SK-N-SH (cell line): ENCODE measurements around the gene TMOD3. TPM values are rescaled to one million over a fixed set of nuclear protein-coding genes. Genes with fewer than 3 reads are reported as not detected.
A peak's percentile ranks its signal among the peaks of the same experiment; 100 is the strongest.

Experiments used
- CTCF ChIA-PET: fragments of 300-600, 350-600 bp; formaldehyde crosslinking; extraction: SDS; loops from one replicate; lab custom pipeline; 2021; lab: Yijun Ruan, JAX
- POLR2A ChIA-PET: fragments of 350-600 bp; sonication (Branson Sonifier 250); formaldehyde crosslinking; extraction: SDS; loops from one replicate; lab custom pipeline; 2020; ENCODE audit warnings: antibody characterized with exemption, inconsistent platforms; lab: Yijun Ruan, JAX
- DNase-seq: peaks from one replicate; pipeline ENCODE4 v3.0.0; 2012
- H2AFZ ChIP-seq: fragments of 200-600 bp; sonication (generic); 2 replicates; pipeline ENCODE4 v1.8.1; 2016; ENCODE audit warnings: antibody characterized with exemption, mild to moderate bottlenecking, low read depth
- H3F3A ChIP-seq: fragments of 200-600 bp; sonication (generic); replicated peaks from 2 replicates; pipeline ENCODE3; 2016; ENCODE audit warnings: antibody characterized with exemption, mild to moderate bottlenecking; ENCODE audit not compliant: insufficient read depth
- H3K27ac ChIP-seq, 2 experiments: fragments of 200-500 bp in 1 of 2; fragments of 200-600 bp in 1 of 2; sonication (Bioruptor generic) in 1 of 2; sonication (generic), shearing (Covaris generic) in 1 of 2; 2 replicates each; pipeline versions ENCODE4 v1.5.1 to v1.6.1; 2014 to 2016; ENCODE audit warnings: low read depth in 2 of 2, inconsistent platforms in 1 of 2, low read length in 1 of 2, mild to moderate bottlenecking in 1 of 2, mixed read lengths in 1 of 2
- H3K27me3 ChIP-seq: fragments of 200-600 bp; sonication (generic), shearing (Covaris generic); 2 replicates; pipeline ENCODE4 v1.6.1; 2016; ENCODE audit warnings: mixed run types; ENCODE audit not compliant: insufficient read depth
- H3K36me3 ChIP-seq, 2 experiments: fragments of 200-500 bp in 1 of 2; fragments of 200-600 bp in 1 of 2; sonication (Bioruptor generic) in 1 of 2; sonication (generic) in 1 of 2; replicated peaks in 1 of 2; 2 replicates each; pipeline versions ENCODE3 to v1.5.1; 2014 to 2016; ENCODE audit warnings: low read length in 1 of 2, mild to moderate bottlenecking in 1 of 2; ENCODE audit not compliant: insufficient read depth in 2 of 2, control insufficient read depth in 1 of 2
- H3K4me1 ChIP-seq, 2 experiments: fragments of 200-500 bp in 1 of 2; fragments of 200-600 bp in 1 of 2; sonication (Bioruptor generic) in 1 of 2; sonication (generic), shearing (Covaris generic) in 1 of 2; 2 replicates each; pipeline versions ENCODE4 v1.5.1 to v1.6.1; 2014 to 2016; ENCODE audit warnings: low read depth in 1 of 2, low read length in 1 of 2, mixed run types in 1 of 2; ENCODE audit not compliant: insufficient read depth in 2 of 2, control insufficient read depth in 1 of 2
- H3K4me2 ChIP-seq: fragments of 200-600 bp; sonication (generic), shearing (Covaris generic); 2 replicates; pipeline ENCODE4 v1.6.1; 2017; ENCODE audit warnings: mixed run types
- H3K4me3 ChIP-seq, 2 experiments: fragments of 200-500 bp in 1 of 2; fragments of 200-600 bp in 1 of 2; sonication (Bioruptor generic) in 1 of 2; sonication (generic), shearing (Covaris generic) in 1 of 2; 2 replicates each; pipeline versions ENCODE4 v1.5.1 to v1.8.1; 2014 to 2016; ENCODE audit warnings: low read depth in 2 of 2, inconsistent platforms in 1 of 2, low read length in 1 of 2, mild to moderate bottlenecking in 1 of 2, mixed read lengths in 1 of 2, moderate library complexity in 1 of 2
- H3K79me2 ChIP-seq: fragments of 200-600 bp; sonication (generic); 2 replicates; pipeline ENCODE4 v1.8.1; 2017; ENCODE audit warnings: mild to moderate bottlenecking; ENCODE audit not compliant: insufficient read depth
- H3K9ac ChIP-seq: fragments of 200-600 bp; sonication (generic); 2 replicates; pipeline ENCODE4 v1.6.1; 2017; ENCODE audit warnings: mixed run types
- H3K9me2 ChIP-seq: fragments of 200-600 bp; sonication (generic); 2 replicates; pipeline ENCODE4 v1.6.1; 2017; ENCODE audit warnings: mixed run types
- H3K9me3 ChIP-seq: fragments of 200-600 bp; sonication (generic); 2 replicates; pipeline ENCODE4 v1.6.1; 2017; ENCODE audit warnings: mixed run types, mild to moderate bottlenecking, moderate library complexity
- H4K20me1 ChIP-seq: fragments of 200-600 bp; sonication (generic); 2 replicates; pipeline ENCODE4 v1.6.1; 2017; ENCODE audit warnings: mild to moderate bottlenecking, mixed run types; ENCODE audit not compliant: insufficient read depth
- CHD2 ChIP-seq: fragments of 150-350 bp; IDR thresholded peaks from 2 replicates; pipeline ENCODE4 v1.6.1; 2018; ENCODE audit warnings: low read length; ENCODE audit not compliant: partially characterized antibody
- CTCF ChIP-seq: fragments of 200-600 bp; sonication (generic); IDR thresholded peaks from 2 replicates; pipeline ENCODE4 v1.6.1; 2017; ENCODE audit warnings: antibody characterized with exemption, mild to moderate bottlenecking, moderate library complexity
- ELF1 ChIP-seq: IDR thresholded peaks from 2 replicates; pipeline ENCODE4 v1.4.0; 2012
- EP300 ChIP-seq, 2 experiments: IDR thresholded peaks; 2 replicates each; pipeline versions ENCODE4 v1.4.0 to v1.6.1; 2012; ENCODE audit warnings: borderline replicate concordance in 1 of 2, low read depth in 1 of 2, low read length in 1 of 2
- EZH2phosphoT487 ChIP-seq: fragments of 200-600 bp; sonication (generic); IDR thresholded peaks from 2 replicates; pipeline ENCODE4 v1.6.1; 2017; ENCODE audit warnings: low read depth, mixed run types, mild to moderate bottlenecking, antibody characterized with exemption, moderate library complexity, borderline replicate concordance
- FOSL2 ChIP-seq: IDR thresholded peaks from 2 replicates; pipeline ENCODE4 v1.4.0; 2012; ENCODE audit warnings: low read depth, mild to moderate bottlenecking, moderate library complexity, borderline replicate concordance
- FOXJ3 ChIP-seq: sonication (generic); formaldehyde crosslinking; IDR thresholded peaks from 2 replicates; pipeline ENCODE4 v1.5.1; 2020; ENCODE audit warnings: mild to moderate bottlenecking, missing genetic modification reagents
- FOXM1 ChIP-seq: IDR thresholded peaks from 2 replicates; pipeline ENCODE4 v1.4.0; 2012; ENCODE audit warnings: low read depth, mild to moderate bottlenecking
- GABPA ChIP-seq: IDR thresholded peaks from 2 replicates; pipeline ENCODE4 v1.4.0; 2012; ENCODE audit warnings: low read depth, mild to moderate bottlenecking
- GATA2 ChIP-seq: sonication (generic); formaldehyde crosslinking; IDR thresholded peaks from 2 replicates; pipeline ENCODE4 v1.5.0; 2020; ENCODE audit warnings: mild to moderate bottlenecking, missing genetic modification reagents
- IRF3 ChIP-seq: fragments of 150-350 bp; IDR thresholded peaks from 2 replicates; pipeline ENCODE4 v1.6.1; 2016; ENCODE audit warnings: mild to moderate bottlenecking, low read depth, low read length
- JUND ChIP-seq: IDR thresholded peaks from 2 replicates; pipeline ENCODE4 v1.4.0; 2012
- MAX ChIP-seq: IDR thresholded peaks from 2 replicates; pipeline ENCODE4 v1.4.0; 2012; ENCODE audit warnings: low read depth
- MEF2A ChIP-seq: IDR thresholded peaks from 2 replicates; pipeline ENCODE4 v1.4.0; 2012; ENCODE audit warnings: low read depth, borderline replicate concordance
- MXI1 ChIP-seq: IDR thresholded peaks from 2 replicates; pipeline ENCODE4 v1.6.1; 2012; ENCODE audit warnings: mild to moderate bottlenecking, low read depth, low read length, improper control_type of control experiment
- NFIC ChIP-seq: IDR thresholded peaks from 2 replicates; pipeline ENCODE4 v1.4.0; 2012; ENCODE audit warnings: borderline replicate concordance
- NRF1 ChIP-seq: IDR thresholded peaks from 2 replicates; pipeline ENCODE4 v1.6.1; 2012; ENCODE audit warnings: low read depth, mild to moderate bottlenecking, low read length
- RCOR1 ChIP-seq: fragments of 150-350 bp; IDR thresholded peaks from 2 replicates; pipeline ENCODE4 v1.6.1; 2017; ENCODE audit warnings: antibody characterized with exemption, low read length
- REST ChIP-seq: IDR thresholded peaks from 2 replicates; pipeline ENCODE4 v1.6.1; 2012; ENCODE audit warnings: mild to moderate bottlenecking, low read depth, low read length, moderate library complexity
- RFX5 ChIP-seq: IDR thresholded peaks from 2 replicates; pipeline ENCODE4 v1.6.1; 2012; ENCODE audit warnings: mild to moderate bottlenecking, improper control_type of control experiment, low read length
- SIN3A ChIP-seq: IDR thresholded peaks from 2 replicates; pipeline ENCODE4 v1.6.1; 2012; ENCODE audit warnings: low read depth, mild to moderate bottlenecking, low read length, moderate library complexity, borderline replicate concordance
- SMC3 ChIP-seq: IDR thresholded peaks from 2 replicates; pipeline ENCODE4 v1.6.1; 2012; ENCODE audit warnings: low read depth, low read length, improper control_type of control experiment
- TAF1 ChIP-seq: IDR thresholded peaks from 2 replicates; pipeline ENCODE4 v1.6.1; 2012; ENCODE audit warnings: low read depth, mild to moderate bottlenecking, low read length, moderate library complexity, borderline replicate concordance
- USF1 ChIP-seq: IDR thresholded peaks from 2 replicates; pipeline ENCODE4 v1.4.0; 2012; ENCODE audit warnings: low read depth, borderline replicate concordance
- YY1 ChIP-seq: IDR thresholded peaks from 2 replicates; pipeline ENCODE4 v1.4.0; 2012; ENCODE audit warnings: low read depth, mild to moderate bottlenecking
- ZBTB33 ChIP-seq: IDR thresholded peaks from 2 replicates; pipeline ENCODE4 v1.4.0; 2012; ENCODE audit warnings: low read depth, borderline replicate concordance
- WGBS: methylation state at CpG from one replicate; pipeline ENCODE4 v1.1.6; 2017; ENCODE audit warnings: low lambda C conversion rate; 5-methylcytosine and 5-hydroxymethylcytosine counted together
- polyA plus RNA-seq, 3 experiments: library from polyadenylated mRNA; depleted of rRNA; stranded (reverse); fragments of >200 nt; gene quantifications; 2 replicates each; pipeline ENCODE4 v1.2.3, GENCODE V29; 2012

The TMOD3 gene
- polyA plus RNA-seq, 1 of the 3 experiments (the other 2 are of a cell fraction), result 6.0 TPM

GRCh38 chr15:51869060-51869421 is 39.6 kb downstream of the TMOD3 start:
- no peak overlapping the region for H2AFZ ChIP-seq
- peaks cover 17 to 36% of the 10 kb centered on the region in 2 experiments for H3K36me3 ChIP-seq
- DNase-seq, result peak; percentile 32
- H3K9me3 ChIP-seq, result no peaks in the 10 kb centered on the region
- no peaks in the 10 kb centered on the region for H4K20me1 ChIP-seq
- 2% methylated on average over 2 of the region's 2 CpGs for whole genome bisulfite sequencing
- H3K4me1 ChIP-seq, result peaks cover 10 to 31% of the 10 kb centered on the region in 2 experiments
- no peaks in the 10 kb centered on the region for H3K27me3 ChIP-seq
- H3K27ac ChIP-seq, result peak overlapping the region; percentile 61 to 83
- H3K4me3 ChIP-seq, result no peak overlapping the region
- H3F3A ChIP-seq, result peaks cover 29% of the 10 kb centered on the region
- POLR2A ChIA-PET, result no interaction called here
- H3K9ac ChIP-seq, result no peak overlapping the region; the same call in 1 of the 2 replicates
- peak overlapping the region; percentile 73 for H3K4me2 ChIP-seq
- H3K79me2 ChIP-seq, result peaks cover 76% of the 10 kb centered on the region
- CTCF ChIA-PET, result interaction anchor here (1.0 to 2.4 kb wide), 2 partner anchors 12 to 20 kb away, joined by 3 to 10 read pairs; no protein-coding TSS in a partner anchor
- no peaks in the 10 kb centered on the region for H3K9me2 ChIP-seq
- peak; percentile 93 for TF ChIP-seq NFIC
- TF ChIP-seq GATA2 (CRISPR knock-in tag), result no peak
- no peak for TF ChIP-seq FOXJ3 (CRISPR knock-in tag)
- TF ChIP-seq YY1, result no peak
- TF ChIP-seq MAX, result peak; percentile 23; the same call in 1 of the 2 replicates
- no peak for TF ChIP-seq REST
- TF ChIP-seq EZH2phosphoT487, result no peak
- TF ChIP-seq NRF1, result no peak
- no peak for TF ChIP-seq ELF1
- no peak for TF ChIP-seq CTCF
- TF ChIP-seq RFX5, result no peak
- TF ChIP-seq SIN3A, result no peak
- TF ChIP-seq IRF3, result no peak
- no peak for TF ChIP-seq TAF1
- no peak for TF ChIP-seq MXI1
- peak; percentile 30 to 53; a peak in 3 of 4 replicates for TF ChIP-seq EP300 (IDR thresholded peaks at IDR 0.05; ENCODE audit: borderline replicate concordance in 1 of 2, low read depth in 1 of 2, low read length in 1 of 2)
- peak; percentile 79 for TF ChIP-seq JUND
- TF ChIP-seq CHD2, result peak; percentile 23
- no peak for TF ChIP-seq ZBTB33
- TF ChIP-seq SMC3, result no peak
- no peak for TF ChIP-seq MEF2A
- TF ChIP-seq USF1, result no peak
- TF ChIP-seq FOXM1, result no peak
- TF ChIP-seq FOSL2, result peak; percentile 78; the same call in 1 of the 2 replicates
- TF ChIP-seq GABPA, result no peak
- TF ChIP-seq RCOR1, result peak; percentile 62; the same call in 1 of the 2 replicates
